Measurements from ENCODE around the gene AP1S3.
"Not testable (repeated sequence)": the region's sequence is repeated elsewhere in the genome, so short reads cannot be mapped to it uniquely, and the experiment has no call there.

The AP1S3 gene

GRCh38 chr2:223800908-223801307, 36.5 kb downstream of the AP1S3 start:
- no peak overlapping the region for H3K9ac ChIP-seq (ENCODE audit: low read depth, low read length)
- H3K9me3 ChIP-seq (ENCODE audit: control insufficient read depth, insufficient read depth, low read length) = no peaks in the 10 kb centered on the region
- H3K36me3 ChIP-seq (ENCODE audit: insufficient read depth, low read length) = no peaks in the 10 kb centered on the region
- no peaks in the 10 kb centered on the region for H3K4me1 ChIP-seq (ENCODE audit: insufficient read depth, low read length)

GRCh38 chr2:223797811-223798721, 39.3 kb downstream of the AP1S3 start:
- Histone ChIP-seq H3K9ac (ENCODE audit: low read depth, low read length) (no peak overlapping the region), H3K4me1 (ENCODE audit: insufficient read depth, low read length) (no peaks in the 10 kb centered on the region), H3K9me3 (ENCODE audit: control insufficient read depth, insufficient read depth, low read length) (no peaks in the 10 kb centered on the region), H3K36me3 (ENCODE audit: insufficient read depth, low read length) (no peaks in the 10 kb centered on the region)

- H3K9me3 ChIP-seq (ENCODE audit: control insufficient read depth, insufficient read depth, low read length) = no peaks in the 10 kb centered on the region
- H3K9ac ChIP-seq (ENCODE audit: low read depth, low read length) = no peak overlapping the region
- H3K4me1 ChIP-seq (ENCODE audit: insufficient read depth, low read length) = no peaks in the 10 kb centered on the region
- no peaks in the 10 kb centered on the region for H3K36me3 ChIP-seq (ENCODE audit: insufficient read depth, low read length)
Measured at GRCh38 chr2:223797037-223797436, 40.3 kb downstream of the AP1S3 start.

- H3K9ac ChIP-seq (ENCODE audit: low read depth, low read length) = no peak overlapping the region
- no peaks in the 10 kb centered on the region for H3K4me1 ChIP-seq (ENCODE audit: insufficient read depth, low read length)
- no peaks in the 10 kb centered on the region for H3K36me3 ChIP-seq (ENCODE audit: insufficient read depth, low read length)
- no peaks in the 10 kb centered on the region for H3K9me3 ChIP-seq (ENCODE audit: control insufficient read depth, insufficient read depth, low read length)
Measured at GRCh38 chr2:223789423-223789822, 48.0 kb downstream of the AP1S3 start.

GRCh38 chr2:223788826-223789225, 48.6 kb downstream of the AP1S3 start:
- Histone ChIP-seq H3K9ac (ENCODE audit: low read depth, low read length) (no peak overlapping the region), H3K36me3 (ENCODE audit: insufficient read depth, low read length) (no peaks in the 10 kb centered on the region), H3K4me1 (ENCODE audit: insufficient read depth, low read length) (no peaks in the 10 kb centered on the region), H3K9me3 (ENCODE audit: control insufficient read depth, insufficient read depth, low read length) (no peaks in the 10 kb centered on the region)

- not testable (repeated sequence) for H3K36me3 ChIP-seq (ENCODE audit: insufficient read depth, low read length); H3K9ac ChIP-seq (ENCODE audit: low read depth, low read length); H3K9me3 ChIP-seq (ENCODE audit: control insufficient read depth, insufficient read depth, low read length); H3K4me1 ChIP-seq (ENCODE audit: insufficient read depth, low read length)
Measured at GRCh38 chr2:223788106-223788505, 49.3 kb downstream of the AP1S3 start.

GRCh38 chr2:223787358-223787757, 50.0 kb downstream of the AP1S3 start:
- Histone ChIP-seq H3K9me3 (ENCODE audit: control insufficient read depth, insufficient read depth, low read length) (no peaks in the 10 kb centered on the region), H3K4me1 (ENCODE audit: insufficient read depth, low read length) (no peaks in the 10 kb centered on the region), H3K36me3 (ENCODE audit: insufficient read depth, low read length) (no peaks in the 10 kb centered on the region), H3K9ac (ENCODE audit: low read depth, low read length) (no peak overlapping the region)

- Histone ChIP-seq H3K9ac (ENCODE audit: low read depth, low read length) (no peak overlapping the region), H3K4me1 (ENCODE audit: insufficient read depth, low read length) (no peaks in the 10 kb centered on the region)
Measured at GRCh38 chr2:223786943-223787342, 50.4 kb downstream of the AP1S3 start.

GRCh38 chr2:223786236-223786635, 51.1 kb downstream of the AP1S3 start:
- no peaks in the 10 kb centered on the region for H3K4me1 ChIP-seq (ENCODE audit: insufficient read depth, low read length)
- H3K9ac ChIP-seq (ENCODE audit: low read depth, low read length) = no peak overlapping the region
- no peaks in the 10 kb centered on the region for H3K36me3 ChIP-seq (ENCODE audit: insufficient read depth, low read length)
- no peaks in the 10 kb centered on the region for H3K9me3 ChIP-seq (ENCODE audit: control insufficient read depth, insufficient read depth, low read length)

More at GRCh38 chr2:223786943-223787342, 50.4 kb downstream of the AP1S3 start:
- H3K9me3 ChIP-seq (ENCODE audit: control insufficient read depth, insufficient read depth, low read length) = no peaks in the 10 kb centered on the region
- H3K36me3 ChIP-seq (ENCODE audit: insufficient read depth, low read length) = no peaks in the 10 kb centered on the region

- no peaks in the 10 kb centered on the region for H3K4me1 ChIP-seq (ENCODE audit: insufficient read depth, low read length)
- H3K9ac ChIP-seq (ENCODE audit: low read depth, low read length) = no peak overlapping the region
- no peaks in the 10 kb centered on the region for H3K9me3 ChIP-seq (ENCODE audit: control insufficient read depth, insufficient read depth, low read length)
- no peaks in the 10 kb centered on the region for H3K36me3 ChIP-seq (ENCODE audit: insufficient read depth, low read length)
Measured at GRCh38 chr2:223784221-223784772, 53.1 kb downstream of the AP1S3 start.

- Histone ChIP-seq H3K36me3 (ENCODE audit: insufficient read depth, low read length) (no peaks in the 10 kb centered on the region), H3K4me1 (ENCODE audit: insufficient read depth, low read length) (no peaks in the 10 kb centered on the region; the same call in 1 of the 2 replicates), H3K9ac (ENCODE audit: low read depth, low read length) (no peak overlapping the region), H3K9me3 (ENCODE audit: control insufficient read depth, insufficient read depth, low read length) (no peaks in the 10 kb centered on the region)
Measured at GRCh38 chr2:223782629-223783028, 54.8 kb downstream of the AP1S3 start.

GRCh38 chr2:223781560-223781959, 55.8 kb downstream of the AP1S3 start:
- Histone ChIP-seq H3K36me3 (ENCODE audit: insufficient read depth, low read length) (no peaks in the 10 kb centered on the region), H3K4me1 (ENCODE audit: insufficient read depth, low read length) (no peaks in the 10 kb centered on the region; the same call in 1 of the 2 replicates), H3K9me3 (ENCODE audit: control insufficient read depth, insufficient read depth, low read length) (no peaks in the 10 kb centered on the region), H3K9ac (ENCODE audit: low read depth, low read length) (no peak overlapping the region)

- H3K9ac ChIP-seq (ENCODE audit: low read depth, low read length) = no peak overlapping the region
- H3K36me3 ChIP-seq (ENCODE audit: insufficient read depth, low read length) = no peaks in the 10 kb centered on the region
- no peaks in the 10 kb centered on the region for H3K9me3 ChIP-seq (ENCODE audit: control insufficient read depth, insufficient read depth, low read length)
- no peaks in the 10 kb centered on the region; the same call in 1 of the 2 replicates for H3K4me1 ChIP-seq (ENCODE audit: insufficient read depth, low read length)
Measured at GRCh38 chr2:223779877-223780276, 57.5 kb downstream of the AP1S3 start.

GRCh38 chr2:223774193-223774592, 63.2 kb downstream of the AP1S3 start:
- H3K4me1 ChIP-seq (ENCODE audit: insufficient read depth, low read length) = no peaks in the 10 kb centered on the region; the same call in 1 of the 2 replicates
- no peak overlapping the region for H3K9ac ChIP-seq (ENCODE audit: low read depth, low read length)
- no peaks in the 10 kb centered on the region for H3K9me3 ChIP-seq (ENCODE audit: control insufficient read depth, insufficient read depth, low read length)
- H3K36me3 ChIP-seq (ENCODE audit: insufficient read depth, low read length) = no peaks in the 10 kb centered on the region

GRCh38 chr2:223772363-223772762, 65.0 kb downstream of the AP1S3 start:
- Histone ChIP-seq H3K9me3 (ENCODE audit: control insufficient read depth, insufficient read depth, low read length) (no peaks in the 10 kb centered on the region), H3K9ac (ENCODE audit: low read depth, low read length) (no peak overlapping the region), H3K36me3 (ENCODE audit: insufficient read depth, low read length) (no peaks in the 10 kb centered on the region), H3K4me1 (ENCODE audit: insufficient read depth, low read length) (no peaks in the 10 kb centered on the region)

Data from ES-I3 (cell line).